MG63 (cell line): ENCODE results near the gene FGF6. TPM values are rescaled to one million over a fixed set of nuclear protein-coding genes. Genes with fewer than 3 reads are reported as not detected.

Source experiments
- DNase-seq: peaks from one replicate; pipeline ENCODE4 v3.0.0-alpha.2; 2020
- H3K27me3 ChIP-seq: fragments of 250-450 bp; sonication (Bioruptor Pico); 2 replicates; pipeline ENCODE4 v1.5.1; 2020; ENCODE audit warnings: mild to moderate bottlenecking, moderate library complexity
- H3K36me3 ChIP-seq: fragments of 250-450 bp; sonication (Bioruptor Pico); 2 replicates; pipeline ENCODE4 v1.5.1; 2020; ENCODE audit warnings: mild to moderate bottlenecking, moderate library complexity
- H3K4me3 ChIP-seq: fragments of 250-450 bp; sonication (Bioruptor Pico); 2 replicates; pipeline ENCODE4 v1.5.1; 2020; ENCODE audit warnings: mild to moderate bottlenecking, moderate library complexity
- H3K9me3 ChIP-seq: fragments of 250-450 bp; sonication (Bioruptor Pico); 2 replicates; pipeline ENCODE4 v1.5.1; 2020; ENCODE audit warnings: mild to moderate bottlenecking, moderate library complexity
- total RNA-seq: library from RNA; depleted of rRNA; stranded (reverse); fragments of >200 nt; shearing (Covaris generic); gene quantifications from 2 replicates; pipeline ENCODE4 v1.2.3, GENCODE V29; 2014; ENCODE audit warnings: low replicate concordance; rRNA removed

The FGF6 gene
- total RNA-seq, 1 experiment from 2014 or later = not detected

GRCh38 chr12:4402996-4403395 lies 42.6 kb downstream of the FGF6 start:
- Histone ChIP-seq H3K27me3 (peaks cover 17% of the 10 kb centered on the region), H3K9me3 (no peaks in the 10 kb centered on the region), H3K36me3 (no peaks in the 10 kb centered on the region), H3K4me3 (no peak overlapping the region)
- DNase-seq = no peak

GRCh38 chr12:4401117-4401516 lies 44.5 kb downstream of the FGF6 start:
- Histone ChIP-seq H3K27me3 (peaks cover 19% of the 10 kb centered on the region), H3K4me3 (no peak overlapping the region), H3K36me3 (no peaks in the 10 kb centered on the region), H3K9me3 (no peaks in the 10 kb centered on the region)
- no peak for DNase-seq

- peaks cover 24% of the 10 kb centered on the region for H3K27me3 ChIP-seq
- no peak for DNase-seq
Measured at GRCh38 chr12:4395818-4396217, 49.8 kb downstream of the FGF6 start.

GRCh38 chr12:4393211-4393610 lies 52.4 kb downstream of the FGF6 start:
- Histone ChIP-seq H3K4me3 (no peak overlapping the region), H3K9me3 (no peaks in the 10 kb centered on the region), H3K36me3 (no peaks in the 10 kb centered on the region), H3K27me3 (peaks cover 12% of the 10 kb centered on the region)
- no peak for DNase-seq

More at GRCh38 chr12:4395818-4396217, 49.8 kb downstream of the FGF6 start:
- no peaks in the 10 kb centered on the region for H3K36me3 ChIP-seq
- no peak overlapping the region for H3K4me3 ChIP-seq
- no peaks in the 10 kb centered on the region for H3K9me3 ChIP-seq

- Histone ChIP-seq H3K27me3 (peaks cover 12% of the 10 kb centered on the region), H3K9me3 (no peaks in the 10 kb centered on the region), H3K36me3 (no peaks in the 10 kb centered on the region), H3K4me3 (no peak overlapping the region)
- DNase-seq = no peak
Measured at GRCh38 chr12:4392223-4392742, 53.3 kb downstream of the FGF6 start.

DNA sequence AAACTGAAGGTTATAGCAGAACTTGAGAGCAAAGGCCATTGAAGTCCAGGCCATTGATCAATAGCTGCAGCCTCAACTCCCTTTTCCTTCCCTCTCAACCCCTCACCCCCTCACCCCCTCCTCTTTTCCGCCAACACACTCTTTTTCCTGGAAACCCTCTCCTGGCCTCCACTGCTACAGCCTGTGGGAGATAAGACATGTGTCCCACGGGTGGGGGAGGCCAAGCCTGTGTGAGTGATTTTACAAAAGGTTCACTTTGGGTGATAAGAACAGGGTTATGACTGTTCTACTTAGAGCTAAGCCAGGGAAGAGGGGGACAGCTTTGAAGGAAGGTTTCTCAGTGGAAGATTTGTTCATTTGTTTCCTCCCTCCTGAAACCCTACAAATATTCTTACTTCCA lies 57.0 kb downstream of the FGF6 start:
- no peak overlapping the region for H3K4me3 ChIP-seq

GRCh38 chr12:4388032-4388431 lies 57.6 kb downstream of the FGF6 start:
- no peak for DNase-seq
- no peaks in the 10 kb centered on the region; the same call in 1 of the 2 replicates for H3K27me3 ChIP-seq
- no peaks in the 10 kb centered on the region for H3K36me3 ChIP-seq
- no peak overlapping the region for H3K4me3 ChIP-seq
- no peaks in the 10 kb centered on the region for H3K9me3 ChIP-seq

More for the DNA sequence above, 57.0 kb downstream of the FGF6 start:
- Histone ChIP-seq H3K27me3 (no peaks in the 10 kb centered on the region; the same call in none of the 2 replicates), H3K9me3 (no peaks in the 10 kb centered on the region), H3K36me3 (no peaks in the 10 kb centered on the region)
- no peak for DNase-seq

GRCh38 chr12:4387607-4388006 lies 58.0 kb downstream of the FGF6 start:
- Histone ChIP-seq H3K4me3 (no peak overlapping the region), H3K9me3 (no peaks in the 10 kb centered on the region), H3K27me3 (no peaks in the 10 kb centered on the region), H3K36me3 (no peaks in the 10 kb centered on the region)
- DNase-seq = no peak

- Histone ChIP-seq H3K4me3 (no peak overlapping the region), H3K9me3 (no peaks in the 10 kb centered on the region), H3K27me3 (no peaks in the 10 kb centered on the region), H3K36me3 (no peaks in the 10 kb centered on the region)
- no peak for DNase-seq
Measured at GRCh38 chr12:4386801-4387200, 58.8 kb downstream of the FGF6 start.

Other genes starting within 250 kb of the FGF6 start
- 0.07 TPM in 1 of 2 replicates, not detected in the other for gene CCND2, start 172.1 kb downstream of the FGF6 start, total RNA-seq
- 9.9 and 86.7 TPM in 2 replicates for gene TIGAR, start 124.6 kb downstream of the FGF6 start, total RNA-seq
- not detected in 2 replicates for gene FGF23, start 66.1 kb downstream of the FGF6 start, total RNA-seq
- gene RAD51AP1, start 93.1 kb upstream of the FGF6 start, total RNA-seq = 33.4 and 44.3 TPM in 2 replicates
- gene DYRK4, start 116.4 kb upstream of the FGF6 start, total RNA-seq = 14.6 and 56.7 TPM in 2 replicates
- gene AKAP3, start 203.2 kb upstream of the FGF6 start, total RNA-seq = not detected in 2 replicates
- 39.5 and 150 TPM in 2 replicates for gene NDUFA9, start 203.3 kb upstream of the FGF6 start, total RNA-seq